ENCODE results near the gene AOPEP. TPM values are rescaled to one million over a fixed set of nuclear protein-coding genes. Genes with fewer than 3 reads are reported as not detected.

Gene AOPEP
- total RNA-seq, 1 donor from 2014 or later: 22.1 TPM

DNA sequence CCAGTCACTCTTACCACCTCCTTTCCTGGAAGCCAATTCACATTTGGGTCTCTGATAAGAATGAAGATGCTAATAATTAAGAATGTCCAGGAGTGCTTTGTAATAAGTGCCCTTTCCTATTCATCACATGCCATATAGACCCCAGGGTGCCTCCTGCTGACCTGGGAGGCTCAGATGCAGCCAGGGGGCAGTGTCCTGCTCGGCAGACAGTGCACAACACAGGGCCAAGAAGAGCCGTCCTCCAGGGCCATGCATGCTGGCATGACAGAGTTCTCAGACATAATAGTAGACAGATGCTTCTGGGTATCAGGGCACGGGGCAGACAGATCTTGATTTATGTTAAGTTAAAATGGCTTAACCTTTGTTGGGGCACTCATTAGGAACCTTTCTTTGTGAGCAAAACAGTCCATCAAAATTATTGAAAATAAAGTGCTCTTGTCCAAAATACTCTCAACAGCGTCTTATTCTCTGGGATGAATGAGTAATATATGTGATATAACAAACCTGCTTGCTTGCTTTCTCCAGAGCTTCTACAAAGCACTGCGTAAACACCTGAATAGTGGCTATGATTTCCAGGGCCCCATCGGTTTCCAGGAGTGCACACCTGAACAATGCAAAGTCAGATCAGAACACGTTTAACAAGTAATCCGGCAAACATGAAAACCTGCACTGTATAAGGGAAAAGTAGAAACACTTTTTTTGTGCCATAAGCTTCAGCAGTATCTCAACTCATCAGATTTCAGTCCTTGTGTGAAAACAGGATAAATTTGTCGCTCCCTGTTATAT, 398.3 kb downstream of the AOPEP start:
- H3K27me3 Mint-ChIP-seq (ENCODE audit: unreplicated experiment): peaks cover 2% of the 10 kb centered on the region
- no peak overlapping the region for H3K27ac Mint-ChIP-seq (ENCODE audit: unreplicated experiment)
- TF ChIP-seq, protein P1, sequence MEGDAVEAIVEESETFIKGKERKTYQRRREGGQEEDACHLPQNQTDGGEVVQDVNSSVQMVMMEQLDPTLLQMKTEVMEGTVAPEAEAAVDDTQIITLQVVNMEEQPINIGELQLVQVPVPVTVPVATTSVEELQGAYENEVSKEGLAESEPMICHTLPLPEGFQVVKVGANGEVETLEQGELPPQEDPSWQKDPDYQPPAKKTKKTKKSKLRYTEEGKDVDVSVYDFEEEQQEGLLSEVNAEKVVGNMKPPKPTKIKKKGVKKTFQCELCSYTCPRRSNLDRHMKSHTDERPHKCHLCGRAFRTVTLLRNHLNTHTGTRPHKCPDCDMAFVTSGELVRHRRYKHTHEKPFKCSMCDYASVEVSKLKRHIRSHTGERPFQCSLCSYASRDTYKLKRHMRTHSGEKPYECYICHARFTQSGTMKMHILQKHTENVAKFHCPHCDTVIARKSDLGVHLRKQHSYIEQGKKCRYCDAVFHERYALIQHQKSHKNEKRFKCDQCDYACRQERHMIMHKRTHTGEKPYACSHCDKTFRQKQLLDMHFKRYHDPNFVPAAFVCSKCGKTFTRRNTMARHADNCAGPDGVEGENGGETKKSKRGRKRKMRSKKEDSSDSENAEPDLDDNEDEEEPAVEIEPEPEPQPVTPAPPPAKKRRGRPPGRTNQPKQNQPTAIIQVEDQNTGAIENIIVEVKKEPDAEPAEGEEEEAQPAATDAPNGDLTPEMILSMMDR (IDR thresholded peaks at IDR 0.05; ENCODE audit: unreplicated experiment): no peak
- H3K36me3 Mint-ChIP-seq (ENCODE audit: low read depth, unreplicated experiment): no peaks in the 10 kb centered on the region
- H3K4me3 Mint-ChIP-seq (ENCODE audit: unreplicated experiment): no peak overlapping the region
- peaks cover 6% of the 10 kb centered on the region for H3K4me1 Mint-ChIP-seq (ENCODE audit: unreplicated experiment)
- no peaks in the 10 kb centered on the region for H3K9me3 Mint-ChIP-seq (ENCODE audit: unreplicated experiment)
- peak; percentile 26 for DNase-seq (ENCODE audit: low spot score)

DNA sequence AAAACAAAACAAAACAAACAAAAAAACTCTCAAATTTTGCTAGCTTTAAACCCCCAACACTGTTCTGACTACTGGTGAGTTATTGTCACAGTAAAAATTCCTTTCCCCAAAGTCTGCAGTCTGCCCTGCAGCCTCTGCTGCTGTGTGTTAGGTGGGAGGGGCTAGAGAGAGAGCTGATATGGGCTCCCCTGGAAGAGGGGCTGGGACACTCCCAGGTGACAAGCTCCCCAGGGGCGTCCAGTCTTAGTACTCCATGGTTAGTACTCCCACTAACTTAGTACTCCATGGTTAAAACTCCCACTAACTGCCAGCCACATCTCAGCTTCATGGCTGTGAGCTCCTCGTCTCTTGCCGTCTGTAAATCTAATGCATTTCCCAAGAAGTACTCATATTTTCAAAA, 399.2 kb downstream of the AOPEP start:
- Mint-ChIP-seq H3K4me3 (ENCODE audit: unreplicated experiment) (no peak overlapping the region), H3K9me3 (ENCODE audit: unreplicated experiment) (no peaks in the 10 kb centered on the region), H3K36me3 (ENCODE audit: low read depth, unreplicated experiment) (no peaks in the 10 kb centered on the region), H3K27ac (ENCODE audit: unreplicated experiment) (no peak overlapping the region), H3K27me3 (ENCODE audit: unreplicated experiment) (peaks cover 2% of the 10 kb centered on the region), H3K4me1 (ENCODE audit: unreplicated experiment) (peaks cover 8% of the 10 kb centered on the region)
- no peak for DNase-seq (ENCODE audit: low spot score)
- TF ChIP-seq, protein P1 (IDR thresholded peaks at IDR 0.05; ENCODE audit: unreplicated experiment): no peak

DNA sequence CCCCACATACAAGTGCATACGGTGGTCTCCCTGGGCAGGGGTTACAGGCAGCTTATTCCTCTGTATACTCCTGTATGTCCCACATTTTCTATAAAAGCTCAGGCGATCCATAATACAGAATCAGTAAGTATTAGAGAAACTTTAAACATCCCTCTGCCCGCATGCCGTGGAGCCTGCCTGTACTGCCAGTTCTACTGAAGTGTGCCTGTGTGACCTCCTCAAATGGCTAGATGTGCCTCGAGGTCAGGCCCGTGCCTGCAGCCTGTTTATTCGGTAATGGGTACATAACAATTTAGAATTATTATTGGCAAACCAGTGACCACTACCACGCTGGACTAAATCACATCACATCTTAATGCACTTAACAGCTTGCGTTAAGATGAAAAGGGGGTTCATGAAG, 400.2 kb downstream of the AOPEP start:
- H3K4me3 Mint-ChIP-seq (ENCODE audit: unreplicated experiment): no peak overlapping the region
- H3K4me1 Mint-ChIP-seq (ENCODE audit: unreplicated experiment): peaks cover 6% of the 10 kb centered on the region
- H3K9me3 Mint-ChIP-seq (ENCODE audit: unreplicated experiment): no peaks in the 10 kb centered on the region
- no peaks in the 10 kb centered on the region for H3K36me3 Mint-ChIP-seq (ENCODE audit: low read depth, unreplicated experiment)
- no peak for DNase-seq (ENCODE audit: low spot score)
- TF ChIP-seq, protein P1 (IDR thresholded peaks at IDR 0.05; ENCODE audit: unreplicated experiment): no peak
- no peak overlapping the region for H3K27ac Mint-ChIP-seq (ENCODE audit: unreplicated experiment)
- peaks cover 2% of the 10 kb centered on the region for H3K27me3 Mint-ChIP-seq (ENCODE audit: unreplicated experiment)

DNA sequence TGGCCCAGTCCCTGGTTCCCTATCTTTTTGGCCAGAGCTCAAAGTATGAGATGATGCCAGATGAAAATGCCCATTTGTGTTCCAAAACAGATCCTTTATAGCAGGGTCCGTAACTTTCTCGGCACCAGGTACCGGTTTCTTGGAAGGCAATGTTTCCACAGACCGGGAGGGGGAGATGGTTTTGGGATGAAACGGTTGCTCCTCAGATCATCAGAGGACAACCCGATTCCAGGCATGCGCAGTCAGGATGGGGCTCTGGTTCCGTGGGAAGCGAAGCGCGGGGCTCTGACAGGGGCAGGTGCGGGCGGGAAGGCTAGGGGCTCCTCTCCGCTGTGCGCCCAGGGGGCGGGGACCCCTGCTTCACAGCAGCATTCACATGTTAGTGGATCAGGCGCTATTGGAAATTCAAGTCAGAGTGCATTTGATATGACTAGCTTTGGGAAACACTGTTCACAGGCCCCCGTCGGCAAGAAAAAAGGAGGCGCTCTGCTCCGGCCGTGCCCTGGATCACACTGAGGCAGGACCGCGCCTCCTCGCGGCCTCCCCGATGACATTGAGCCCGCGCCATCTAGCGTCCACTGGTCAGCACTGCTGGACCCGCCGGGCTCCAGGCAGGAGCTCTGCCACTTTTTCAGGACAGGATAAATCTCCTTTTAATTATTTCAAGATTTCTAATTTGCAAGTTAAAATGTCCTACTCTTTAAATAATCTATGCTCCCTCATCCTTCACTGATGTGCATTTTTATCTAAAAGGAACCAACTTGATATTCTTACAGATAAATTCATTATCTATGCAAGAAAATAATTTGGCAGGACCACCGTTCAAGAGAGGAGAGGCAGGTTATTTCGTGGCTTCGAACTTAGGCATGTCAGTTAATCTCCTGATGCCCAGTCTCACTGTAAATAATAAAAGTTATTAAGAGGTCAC, 401.0 kb downstream of the AOPEP start:
- Mint-ChIP-seq H3K9me3 (ENCODE audit: unreplicated experiment) (no peaks in the 10 kb centered on the region), H3K27me3 (ENCODE audit: unreplicated experiment) (peaks cover 2% of the 10 kb centered on the region), H3K4me3 (ENCODE audit: unreplicated experiment) (peak overlapping the region; percentile 73), H3K36me3 (ENCODE audit: low read depth, unreplicated experiment) (no peaks in the 10 kb centered on the region), H3K4me1 (ENCODE audit: unreplicated experiment) (peaks cover 6% of the 10 kb centered on the region), H3K27ac (ENCODE audit: unreplicated experiment) (no peak overlapping the region)
- TF ChIP-seq, protein P1 (IDR thresholded peaks at IDR 0.05; ENCODE audit: unreplicated experiment): peak; percentile 86
- DNase-seq (ENCODE audit: low spot score): peak; percentile 92
